Natural killer cell (primary cell): ENCODE measurements around the gene RTTN. TPM values are rescaled to one million over a fixed set of nuclear protein-coding genes. Genes with fewer than 3 reads are reported as not detected.

ENCODE experiments used
- ATAC-seq, 3 donors: fragments of 150-1000 bp in 2 of 3; fragments of 200-7000 bp in 1 of 3; cut with Tn5 transposase; 1 replicate in 1 of 3; 2 replicates in 2 of 3; pipeline ENCODE4 v1.10.0; 2021; ENCODE audit warnings: mild to moderate bottlenecking in 2 of 3, moderate library complexity in 2 of 3
- DNase-seq, 2 donors: peaks; one replicate each; pipeline versions ENCODE4 v3.0.0 to v3.0.0-alpha.2; 2013 to 2021; ENCODE audit warnings: mixed read lengths in 1 of 2
- H3K27ac ChIP-seq: one replicate; pipeline ENCODE4 v1.5.1; 2013; ENCODE audit warnings: mild to moderate bottlenecking, low read length
- H3K27me3 ChIP-seq: one replicate; pipeline ENCODE4 v1.6.1; 2013; ENCODE audit warnings: low read length; ENCODE audit not compliant: control insufficient read depth, insufficient read depth
- H3K36me3 ChIP-seq: one replicate; pipeline ENCODE4 v1.6.1; 2013; ENCODE audit warnings: low read length; ENCODE audit not compliant: control insufficient read depth, insufficient read depth
- H3K4me1 ChIP-seq: one replicate; pipeline ENCODE4 v1.6.1; 2013; ENCODE audit warnings: low read length; ENCODE audit not compliant: control insufficient read depth, insufficient read depth
- H3K4me3 ChIP-seq: one replicate; pipeline ENCODE4 v1.5.1; 2013; ENCODE audit warnings: low read length
- H3K9me3 ChIP-seq: one replicate; pipeline ENCODE4 v1.6.1; 2013; ENCODE audit warnings: low read length; ENCODE audit not compliant: control insufficient read depth, insufficient read depth
- H3K27ac Mint-ChIP-seq, 2 donors: one replicate each; pipeline ENCODE4 v1.8.0; 2022; ENCODE audit warnings: mild to moderate bottlenecking in 2 of 2, mixed read lengths in 2 of 2, moderate library complexity in 1 of 2
- H3K27me3 Mint-ChIP-seq, 2 donors: one replicate each; pipeline ENCODE4 v1.8.0; 2022; ENCODE audit warnings: low read depth in 2 of 2, mixed read lengths in 2 of 2
- H3K36me3 Mint-ChIP-seq: one replicate; pipeline ENCODE4 v1.8.0; 2022; ENCODE audit warnings: mixed read lengths
- H3K4me1 Mint-ChIP-seq, 2 donors: one replicate each; pipeline ENCODE4 v1.8.0; 2022; ENCODE audit warnings: mixed read lengths in 2 of 2
- H3K4me3 Mint-ChIP-seq: one replicate; pipeline ENCODE4 v1.8.0; 2022; ENCODE audit warnings: mild to moderate bottlenecking, moderate library complexity, mixed read lengths
- H3K9me3 Mint-ChIP-seq, 2 donors: one replicate each; pipeline ENCODE4 v1.8.0; 2022; ENCODE audit warnings: mixed read lengths in 2 of 2
- WGBS: methylation state at CpG from one replicate; pipeline ENCODE4 v1.1.7; 2013; ENCODE audit warnings: missing lambda C conversion rate; ENCODE audit not compliant: insufficient coverage; 5-methylcytosine and 5-hydroxymethylcytosine counted together
- intact Hi-C: fragments of 100-400 bp; cut with micrococcal nuclease; formaldehyde crosslinking; loops from one replicate; pipeline ENCODE4 v1.14.2; 2022
- total RNA-seq, 4 donors: library from RNA; stranded (reverse); fragments of 120-200 nt in 1 of 4; gene quantifications; one replicate each; pipeline versions ENCODE4 v1.2.3 to v1.2.4, GENCODE V29; 2013 to 2022
- TF ChIP-seq, protein P1 (sequence below): fragments of 200-600 bp; IDR thresholded peaks from one replicate; pipeline ENCODE4 v1.8.0; 2022; ENCODE audit warnings: antibody characterized with exemption

Gene RTTN
- total RNA-seq, 3 donors from 2014 or later (not counting 1 experiment from before 2014, with no cell fraction given) = 33.0 to 41.0 (median 35.5) TPM

DNA sequence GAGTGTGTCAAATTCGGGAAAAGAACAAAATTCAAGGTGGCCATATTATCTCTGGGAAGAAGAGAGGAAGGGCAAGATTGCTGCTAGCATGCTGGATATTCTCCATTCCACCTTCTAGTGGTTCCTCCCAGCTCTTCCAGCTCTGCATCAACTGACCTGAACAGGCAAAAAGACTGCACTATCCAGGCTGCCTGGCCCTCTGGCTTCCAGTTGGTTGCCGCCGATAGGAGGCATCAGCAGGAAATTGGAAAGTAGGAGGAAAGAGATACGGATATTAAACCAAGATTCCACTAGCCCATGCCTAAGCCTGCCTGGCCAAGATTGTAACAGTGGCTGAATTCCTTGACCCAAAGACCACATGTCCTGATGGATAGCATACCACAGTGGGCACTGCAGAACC, 1.7 kb upstream of the RTTN start:
- Histone ChIP-seq H3K36me3 (no peaks in the 10 kb centered on the region), H3K27me3 (peaks cover 8% of the 10 kb centered on the region), H3K9me3 (no peaks in the 10 kb centered on the region), H3K4me3 (no peak overlapping the region), H3K27ac (no peak overlapping the region), H3K4me1 (peaks cover 6% of the 10 kb centered on the region)
- no peak for ATAC-seq
- DNase-seq = no peak
- 96% methylated on average over 4 of the region's 4 CpGs for WGBS
- Mint-ChIP-seq H3K27me3 (peaks cover 10 to 31% of the 10 kb centered on the region in 2 donors), H3K4me3 (peak overlapping the region; percentile 98), H3K9me3 (no peaks in the 10 kb centered on the region), H3K36me3 (no peaks in the 10 kb centered on the region), H3K27ac (peak overlapping the region in 1 of 2 donors; percentile 97), H3K4me1 (peaks cover 25% of the 10 kb centered on the region in 2 donors)
- TF ChIP-seq, protein P1, sequence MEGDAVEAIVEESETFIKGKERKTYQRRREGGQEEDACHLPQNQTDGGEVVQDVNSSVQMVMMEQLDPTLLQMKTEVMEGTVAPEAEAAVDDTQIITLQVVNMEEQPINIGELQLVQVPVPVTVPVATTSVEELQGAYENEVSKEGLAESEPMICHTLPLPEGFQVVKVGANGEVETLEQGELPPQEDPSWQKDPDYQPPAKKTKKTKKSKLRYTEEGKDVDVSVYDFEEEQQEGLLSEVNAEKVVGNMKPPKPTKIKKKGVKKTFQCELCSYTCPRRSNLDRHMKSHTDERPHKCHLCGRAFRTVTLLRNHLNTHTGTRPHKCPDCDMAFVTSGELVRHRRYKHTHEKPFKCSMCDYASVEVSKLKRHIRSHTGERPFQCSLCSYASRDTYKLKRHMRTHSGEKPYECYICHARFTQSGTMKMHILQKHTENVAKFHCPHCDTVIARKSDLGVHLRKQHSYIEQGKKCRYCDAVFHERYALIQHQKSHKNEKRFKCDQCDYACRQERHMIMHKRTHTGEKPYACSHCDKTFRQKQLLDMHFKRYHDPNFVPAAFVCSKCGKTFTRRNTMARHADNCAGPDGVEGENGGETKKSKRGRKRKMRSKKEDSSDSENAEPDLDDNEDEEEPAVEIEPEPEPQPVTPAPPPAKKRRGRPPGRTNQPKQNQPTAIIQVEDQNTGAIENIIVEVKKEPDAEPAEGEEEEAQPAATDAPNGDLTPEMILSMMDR = no peak
- intact Hi-C loops = no loop called here

DNA sequence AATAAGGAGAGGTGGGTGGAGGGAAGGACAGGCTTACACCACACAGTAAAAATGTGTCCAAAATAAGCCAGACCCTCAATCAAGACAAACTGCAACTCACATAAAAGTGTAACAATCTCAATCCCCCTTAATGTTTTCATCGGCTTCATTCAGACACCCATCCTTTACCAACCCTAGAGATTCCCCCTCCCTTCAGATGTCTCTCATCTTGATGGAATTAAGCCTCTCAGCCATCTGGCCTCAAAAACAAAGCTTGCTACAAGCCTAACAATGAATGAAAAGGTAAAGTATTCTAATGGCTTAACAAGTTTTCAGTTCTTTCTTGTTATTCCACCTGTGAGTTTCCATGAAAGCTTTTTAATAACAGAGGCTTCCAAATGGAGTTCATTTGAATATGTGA, 5.2 kb downstream of the RTTN start:
- WGBS = 0% methylated on average over 1 of the region's 1 CpG
- ATAC-seq (no peak), DNase-seq (no peak)
- peaks cover 37% of the 10 kb centered on the region for H3K36me3 ChIP-seq
- no peaks in the 10 kb centered on the region for H3K27me3 ChIP-seq
- no peaks in the 10 kb centered on the region for H3K9me3 ChIP-seq
- peaks cover 3% of the 10 kb centered on the region for H3K4me1 ChIP-seq
- H3K4me3 ChIP-seq = no peak overlapping the region
- TF ChIP-seq, protein P1 = no peak
- Mint-ChIP-seq H3K36me3 (peaks cover 7% of the 10 kb centered on the region), H3K27me3 (no peaks in the 10 kb centered on the region), H3K9me3 (no peaks in the 10 kb centered on the region), H3K4me1 (peaks cover 14 to 17% of the 10 kb centered on the region in 2 donors), H3K4me3 (no peak overlapping the region), H3K27ac (no peak overlapping the region)
- intact Hi-C loops = no loop called here
- no peak overlapping the region for H3K27ac ChIP-seq

DNA sequence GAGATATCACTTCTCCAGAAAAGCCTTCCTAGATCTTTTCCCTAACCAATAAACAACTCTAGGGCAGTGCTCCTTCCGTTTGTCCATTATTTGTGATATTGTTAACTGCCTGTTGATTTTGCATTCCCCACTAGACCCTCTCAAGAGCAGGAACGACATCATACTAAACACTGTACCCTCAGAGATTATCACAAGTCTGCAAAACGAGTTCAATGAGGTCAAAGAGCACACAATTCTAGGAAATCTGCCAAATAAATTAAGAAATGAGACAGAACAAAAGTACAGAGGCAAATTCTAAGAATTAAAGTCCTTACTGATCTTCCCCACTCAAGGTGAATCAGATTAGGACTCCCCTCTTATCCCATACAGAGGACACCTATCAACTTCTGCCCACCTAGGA, 7.6 kb downstream of the RTTN start:
- H3K27ac Mint-ChIP-seq = no peak overlapping the region

More for the DNA sequence above, 7.6 kb downstream of the RTTN start:
- DNase-seq = no peak
- Histone ChIP-seq H3K27me3 (no peaks in the 10 kb centered on the region), H3K27ac (no peak overlapping the region), H3K4me1 (no peaks in the 10 kb centered on the region), H3K4me3 (no peak overlapping the region), H3K36me3 (peaks cover 49% of the 10 kb centered on the region), H3K9me3 (no peaks in the 10 kb centered on the region)
- H3K9me3 Mint-ChIP-seq = no peaks in the 10 kb centered on the region
- peaks cover 7% of the 10 kb centered on the region for H3K36me3 Mint-ChIP-seq
- 65% methylated on average over 3 of the region's 3 CpGs for WGBS
- H3K4me1 Mint-ChIP-seq = peaks cover 5% of the 10 kb centered on the region in 2 donors
- H3K27me3 Mint-ChIP-seq = no peaks in the 10 kb centered on the region
- intact Hi-C loops = loop anchor here (5.0 kb wide), 1 partner anchor 254 kb away; no protein-coding TSS in a partner anchor
- no peak overlapping the region for H3K4me3 Mint-ChIP-seq
- TF ChIP-seq, protein P1 = no peak
- ATAC-seq = no peak
